ENCODE measurements around the gene GPR141.

DNA sequence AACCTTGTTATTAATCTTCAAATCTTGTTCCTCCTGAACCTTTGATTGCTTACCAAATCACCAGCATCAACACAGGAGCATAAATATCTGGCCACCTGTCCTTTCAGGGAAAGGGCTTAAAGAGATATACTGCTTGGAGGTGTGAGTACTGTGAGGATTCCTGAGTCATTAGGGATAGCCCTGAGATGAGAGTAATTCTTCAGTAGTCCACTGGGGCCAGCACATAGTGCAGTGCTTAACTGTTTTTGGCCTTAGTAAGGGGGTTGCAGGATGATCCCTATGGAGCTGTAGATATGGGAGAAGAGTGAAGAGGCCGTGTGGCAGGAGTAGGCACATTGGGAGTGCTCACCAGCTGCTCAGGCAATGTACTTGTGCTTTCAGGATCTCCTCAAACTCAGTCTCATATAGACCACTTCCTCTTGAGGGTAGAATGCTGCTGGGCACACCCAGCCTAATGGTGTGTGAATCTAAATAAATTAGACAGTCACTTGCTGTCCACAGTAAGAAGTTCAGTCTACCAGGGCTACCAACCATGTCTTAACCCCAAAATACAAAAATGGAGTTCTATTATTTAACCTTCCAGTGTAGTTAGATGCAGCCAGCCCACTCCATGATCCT lies 26.5 kb upstream of the GPR141 start:
- TF ChIP-seq, protein P1, sequence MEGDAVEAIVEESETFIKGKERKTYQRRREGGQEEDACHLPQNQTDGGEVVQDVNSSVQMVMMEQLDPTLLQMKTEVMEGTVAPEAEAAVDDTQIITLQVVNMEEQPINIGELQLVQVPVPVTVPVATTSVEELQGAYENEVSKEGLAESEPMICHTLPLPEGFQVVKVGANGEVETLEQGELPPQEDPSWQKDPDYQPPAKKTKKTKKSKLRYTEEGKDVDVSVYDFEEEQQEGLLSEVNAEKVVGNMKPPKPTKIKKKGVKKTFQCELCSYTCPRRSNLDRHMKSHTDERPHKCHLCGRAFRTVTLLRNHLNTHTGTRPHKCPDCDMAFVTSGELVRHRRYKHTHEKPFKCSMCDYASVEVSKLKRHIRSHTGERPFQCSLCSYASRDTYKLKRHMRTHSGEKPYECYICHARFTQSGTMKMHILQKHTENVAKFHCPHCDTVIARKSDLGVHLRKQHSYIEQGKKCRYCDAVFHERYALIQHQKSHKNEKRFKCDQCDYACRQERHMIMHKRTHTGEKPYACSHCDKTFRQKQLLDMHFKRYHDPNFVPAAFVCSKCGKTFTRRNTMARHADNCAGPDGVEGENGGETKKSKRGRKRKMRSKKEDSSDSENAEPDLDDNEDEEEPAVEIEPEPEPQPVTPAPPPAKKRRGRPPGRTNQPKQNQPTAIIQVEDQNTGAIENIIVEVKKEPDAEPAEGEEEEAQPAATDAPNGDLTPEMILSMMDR (IDR thresholded peaks at IDR 0.05), result no peak
- TF ChIP-seq POLR2A (IDR thresholded peaks at IDR 0.05) (no peak), EP300 (IDR thresholded peaks at IDR 0.05) (no peak), POLR2AphosphoS5 (IDR thresholded peaks at IDR 0.05) (no peak)

All from sigmoid colon (tissue), 4 donors.